ENCODE measurements around the gene SYT3. TPM values are rescaled to one million over a fixed set of nuclear protein-coding genes. Genes with fewer than 3 reads are reported as not detected.
A peak's percentile ranks its signal among the peaks of the same experiment; 100 is the strongest.
"Not testable (repeated sequence)": the region's sequence is repeated elsewhere in the genome, so short reads cannot be mapped to it uniquely, and the experiment has no call there.

The SYT3 gene
- total RNA-seq, 1 experiment from 2014 or later: not detected

DNA sequence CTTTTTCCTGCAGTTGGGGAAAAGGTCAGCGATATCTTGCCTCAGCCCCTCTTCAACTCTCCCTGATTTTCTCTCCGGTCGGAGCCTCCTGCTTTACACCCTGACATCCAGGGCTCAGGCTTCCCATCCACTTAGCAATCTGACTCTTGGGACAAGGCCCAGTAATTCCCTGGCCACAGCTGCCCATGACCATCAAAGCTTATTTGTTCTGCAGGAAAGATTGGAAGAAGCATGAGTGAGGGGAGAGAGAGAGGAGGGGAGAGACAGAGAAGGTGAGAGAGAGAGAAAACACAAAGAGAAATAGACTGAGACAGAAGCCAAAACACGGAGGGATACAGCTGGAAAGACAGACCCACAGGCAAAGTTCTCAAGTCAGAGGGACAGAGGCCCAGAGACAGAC, 13.7 kb downstream of the SYT3 start:
- no peak overlapping the region for H2AFZ ChIP-seq (ENCODE audit: low read length)
- no peaks in the 10 kb centered on the region for H4K20me1 ChIP-seq (ENCODE audit: insufficient read depth, low read depth, low read length)
- no peak overlapping the region for H3K4me2 ChIP-seq (ENCODE audit: low read depth, low read length, poor library complexity, severe bottlenecking)
- H3K9me2 ChIP-seq (replicated peaks; ENCODE audit: insufficient read depth, low read length): no peaks in the 10 kb centered on the region
- H3K36me3 ChIP-seq (ENCODE audit: insufficient read depth, low read length): no peaks in the 10 kb centered on the region
- no peaks in the 10 kb centered on the region for H3K4me1 ChIP-seq (ENCODE audit: low read length)
- no peak overlapping the region for H3K27ac ChIP-seq (ENCODE audit: low read length)
- DNase-seq: no peak
- H3K27me3 ChIP-seq (ENCODE audit: low read length): no peaks in the 10 kb centered on the region
- no peaks in the 10 kb centered on the region for H3K9me3 ChIP-seq (ENCODE audit: low read length)
- no peak overlapping the region for H3K9ac ChIP-seq (ENCODE audit: low read length)
- H3K79me2 ChIP-seq (ENCODE audit: low read length): no peaks in the 10 kb centered on the region
- H3K4me3 ChIP-seq (ENCODE audit: low read length): no peak overlapping the region

- H3K9me3 ChIP-seq (ENCODE audit: low read length): no peaks in the 10 kb centered on the region
- H3K4me2 ChIP-seq (ENCODE audit: low read depth, low read length, poor library complexity, severe bottlenecking): no peak overlapping the region
- no peak overlapping the region for H3K9ac ChIP-seq (ENCODE audit: low read length)
- H3K79me2 ChIP-seq (ENCODE audit: low read length): no peaks in the 10 kb centered on the region
- H4K20me1 ChIP-seq (ENCODE audit: insufficient read depth, low read depth, low read length): no peaks in the 10 kb centered on the region
- H3K27me3 ChIP-seq (ENCODE audit: low read length): no peaks in the 10 kb centered on the region
- H3K4me1 ChIP-seq (ENCODE audit: low read length): no peaks in the 10 kb centered on the region
- no peak overlapping the region for H3K4me3 ChIP-seq (ENCODE audit: low read length)
- DNase-seq: no peak
- no peak overlapping the region for H3K27ac ChIP-seq (ENCODE audit: low read length)
- H3K9me2 ChIP-seq (replicated peaks; ENCODE audit: insufficient read depth, low read length): no peaks in the 10 kb centered on the region
- H3K36me3 ChIP-seq (ENCODE audit: insufficient read depth, low read length): no peaks in the 10 kb centered on the region
- no peak overlapping the region for H2AFZ ChIP-seq (ENCODE audit: low read length)
Measured at GRCh38 chr19:50624949-50625600, 14.6 kb downstream of the SYT3 start.

DNA sequence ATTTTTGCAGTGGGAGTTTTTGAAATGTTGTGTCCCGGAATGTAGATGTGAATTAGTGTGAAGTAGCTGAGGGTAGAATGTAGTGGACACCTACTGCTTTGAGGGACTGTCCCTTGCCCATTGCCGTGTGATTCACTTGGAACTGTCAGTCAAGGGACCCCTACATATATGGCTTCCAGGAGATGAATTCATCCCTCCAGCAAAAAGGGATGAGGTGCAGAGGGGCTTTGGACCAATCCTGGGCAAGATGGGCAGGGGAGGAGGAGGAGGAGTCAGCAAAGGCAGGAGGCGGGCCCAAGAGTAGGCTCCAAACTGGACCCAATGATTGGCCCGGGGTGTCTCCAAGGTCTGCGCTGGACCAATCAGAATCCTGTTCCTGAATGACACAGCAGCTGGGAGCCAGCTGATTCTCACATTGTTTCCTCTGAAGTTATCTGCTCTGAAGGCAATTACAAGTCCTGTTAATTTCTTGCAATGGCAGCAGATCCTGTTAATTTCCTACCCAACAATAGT, 19.2 kb downstream of the SYT3 start:
- H3K36me3 ChIP-seq (ENCODE audit: insufficient read depth, low read length); H3K27ac ChIP-seq (ENCODE audit: low read length); H3K9me3 ChIP-seq (ENCODE audit: low read length); H3K27me3 ChIP-seq (ENCODE audit: low read length); H3K79me2 ChIP-seq (ENCODE audit: low read length); H3K4me3 ChIP-seq (ENCODE audit: low read length); H3K9me2 ChIP-seq (replicated peaks; ENCODE audit: insufficient read depth, low read length); H3K4me1 ChIP-seq (ENCODE audit: low read length); DNase-seq; H3K4me2 ChIP-seq (ENCODE audit: low read depth, low read length, poor library complexity, severe bottlenecking); H2AFZ ChIP-seq (ENCODE audit: low read length); H3K9ac ChIP-seq (ENCODE audit: low read length); H4K20me1 ChIP-seq (ENCODE audit: insufficient read depth, low read depth, low read length): not testable (repeated sequence)

- not testable (repeated sequence) for H2AFZ ChIP-seq (ENCODE audit: low read length); H3K36me3 ChIP-seq (ENCODE audit: insufficient read depth, low read length); H3K27ac ChIP-seq (ENCODE audit: low read length); H3K4me2 ChIP-seq (ENCODE audit: low read depth, low read length, poor library complexity, severe bottlenecking); H4K20me1 ChIP-seq (ENCODE audit: insufficient read depth, low read depth, low read length); DNase-seq; H3K4me1 ChIP-seq (ENCODE audit: low read length); H3K27me3 ChIP-seq (ENCODE audit: low read length); H3K4me3 ChIP-seq (ENCODE audit: low read length); H3K79me2 ChIP-seq (ENCODE audit: low read length); H3K9me2 ChIP-seq (replicated peaks; ENCODE audit: insufficient read depth, low read length); H3K9ac ChIP-seq (ENCODE audit: low read length); H3K9me3 ChIP-seq (ENCODE audit: low read length)
Measured at GRCh38 chr19:50619184-50619583, 20.5 kb downstream of the SYT3 start.

- H3K4me1 ChIP-seq (ENCODE audit: low read length); H3K4me3 ChIP-seq (ENCODE audit: low read length); H3K27me3 ChIP-seq (ENCODE audit: low read length); H4K20me1 ChIP-seq (ENCODE audit: insufficient read depth, low read depth, low read length); H3K36me3 ChIP-seq (ENCODE audit: insufficient read depth, low read length); DNase-seq; H3K4me2 ChIP-seq (ENCODE audit: low read depth, low read length, poor library complexity, severe bottlenecking); H3K27ac ChIP-seq (ENCODE audit: low read length); H3K9me3 ChIP-seq (ENCODE audit: low read length); H3K79me2 ChIP-seq (ENCODE audit: low read length); H2AFZ ChIP-seq (ENCODE audit: low read length); H3K9ac ChIP-seq (ENCODE audit: low read length); H3K9me2 ChIP-seq (replicated peaks; ENCODE audit: insufficient read depth, low read length): not testable (repeated sequence)
Measured at GRCh38 chr19:50618379-50618778, 21.3 kb downstream of the SYT3 start.

DNA sequence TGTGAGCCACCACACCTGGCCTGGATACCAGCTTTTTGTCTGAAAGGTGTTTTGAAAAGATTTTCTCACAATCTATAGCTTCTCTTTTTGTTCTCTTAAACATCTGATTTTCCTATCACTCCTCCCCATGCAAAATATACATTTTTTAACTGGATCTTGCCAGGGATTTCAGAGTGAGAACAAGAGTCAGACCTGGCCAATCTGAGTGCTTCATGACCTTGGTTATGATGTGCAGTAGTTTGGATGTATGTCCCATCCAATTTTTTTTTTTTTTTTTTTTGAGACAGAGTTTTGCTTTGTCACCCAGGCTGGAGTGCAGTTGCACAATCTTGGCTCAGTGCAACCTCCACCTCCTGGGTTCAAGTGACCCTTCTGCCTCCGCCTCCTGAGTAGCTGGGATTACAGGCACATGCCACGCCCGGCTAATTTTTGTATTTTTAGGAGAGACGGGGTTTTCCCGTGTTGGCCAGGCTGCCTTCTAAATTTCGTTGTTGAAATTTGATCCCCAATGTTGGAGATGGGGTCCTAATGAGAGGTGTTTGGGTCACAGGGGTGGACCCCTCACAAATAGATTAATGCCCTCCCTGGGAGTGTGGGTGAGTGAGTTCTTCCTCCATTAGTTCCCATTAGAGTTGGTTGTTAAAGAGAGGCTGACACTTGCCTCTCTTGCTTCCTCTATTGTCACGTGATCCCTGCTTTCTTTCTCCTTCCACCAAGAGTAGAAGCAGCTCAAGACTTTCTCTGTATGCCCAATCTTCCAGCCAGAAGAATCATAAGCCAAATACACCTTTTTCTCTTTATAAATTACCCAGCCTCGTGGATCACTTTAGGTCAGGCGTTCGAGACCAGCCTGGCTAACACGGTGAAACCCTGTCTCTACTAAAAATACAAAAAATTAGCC, 26.9 kb downstream of the SYT3 start:
- H4K20me1 ChIP-seq (ENCODE audit: insufficient read depth, low read depth, low read length); DNase-seq; H3K9ac ChIP-seq (ENCODE audit: low read length); H3K27me3 ChIP-seq (ENCODE audit: low read length); H3K36me3 ChIP-seq (ENCODE audit: insufficient read depth, low read length); H3K27ac ChIP-seq (ENCODE audit: low read length); H3K9me3 ChIP-seq (ENCODE audit: low read length); H3K79me2 ChIP-seq (ENCODE audit: low read length); H2AFZ ChIP-seq (ENCODE audit: low read length); H3K9me2 ChIP-seq (replicated peaks; ENCODE audit: insufficient read depth, low read length); H3K4me1 ChIP-seq (ENCODE audit: low read length); H3K4me3 ChIP-seq (ENCODE audit: low read length); H3K4me2 ChIP-seq (ENCODE audit: low read depth, low read length, poor library complexity, severe bottlenecking): not testable (repeated sequence)

DNA sequence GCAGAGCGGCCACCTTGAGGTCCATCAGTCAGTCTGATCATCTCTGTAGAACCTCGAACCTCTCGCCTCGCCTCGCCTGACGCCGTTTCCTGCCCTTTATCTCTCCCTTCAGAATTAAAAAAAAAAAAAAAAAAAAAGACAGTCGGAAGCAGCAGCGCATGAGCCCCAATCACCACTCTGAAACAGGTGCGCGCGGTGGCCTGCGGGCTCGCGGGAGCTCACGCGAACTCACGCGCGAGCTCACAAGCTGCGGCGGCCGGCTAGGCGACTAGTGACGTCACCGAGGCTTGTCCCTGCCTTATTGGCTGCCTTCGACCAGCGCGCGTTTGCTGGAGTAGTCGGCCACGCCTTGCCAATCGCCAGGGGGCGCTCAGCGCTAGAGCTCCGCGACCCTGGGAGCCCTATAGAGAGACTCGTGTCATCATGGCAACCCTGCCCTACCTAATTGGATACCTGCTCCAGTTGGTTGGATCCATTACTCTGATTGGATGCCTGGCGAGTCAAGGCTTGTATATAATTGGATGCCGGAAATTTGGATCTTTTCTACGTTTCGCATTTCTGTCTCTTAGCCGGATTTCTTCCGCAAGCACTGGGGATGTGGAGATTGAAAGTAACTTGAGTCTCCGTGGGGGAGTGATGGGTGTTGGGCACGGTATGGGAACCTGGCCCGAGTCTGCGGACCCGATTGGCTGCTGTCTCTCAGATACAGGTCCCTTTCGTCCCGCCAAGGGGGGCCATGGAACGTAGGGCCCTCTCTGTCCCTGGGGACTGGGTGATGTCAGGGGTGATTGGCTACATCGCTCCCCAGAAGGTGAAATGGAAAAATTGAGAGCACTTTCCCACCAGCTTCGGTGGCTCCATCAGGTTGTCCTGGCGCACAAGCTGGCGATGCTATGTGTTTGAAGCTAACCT, 31.6 kb downstream of the SYT3 start:
- Histone ChIP-seq H3K9ac (ENCODE audit: low read length) (no peak overlapping the region), H3K4me3 (ENCODE audit: low read length) (no peak overlapping the region), H3K9me2 (replicated peaks; ENCODE audit: insufficient read depth, low read length) (no peaks in the 10 kb centered on the region), H3K9me3 (ENCODE audit: low read length) (no peaks in the 10 kb centered on the region), H3K36me3 (ENCODE audit: insufficient read depth, low read length) (no peaks in the 10 kb centered on the region), H3K27ac (ENCODE audit: low read length) (no peak overlapping the region), H3K4me1 (ENCODE audit: low read length) (no peaks in the 10 kb centered on the region), H3K27me3 (ENCODE audit: low read length) (no peaks in the 10 kb centered on the region), H3K79me2 (ENCODE audit: low read length) (no peaks in the 10 kb centered on the region), H4K20me1 (ENCODE audit: insufficient read depth, low read depth, low read length) (no peaks in the 10 kb centered on the region), H2AFZ (ENCODE audit: low read length) (no peak overlapping the region), H3K4me2 (ENCODE audit: low read depth, low read length, poor library complexity, severe bottlenecking) (no peak overlapping the region)
- DNase-seq: peak; percentile 94

DNA sequence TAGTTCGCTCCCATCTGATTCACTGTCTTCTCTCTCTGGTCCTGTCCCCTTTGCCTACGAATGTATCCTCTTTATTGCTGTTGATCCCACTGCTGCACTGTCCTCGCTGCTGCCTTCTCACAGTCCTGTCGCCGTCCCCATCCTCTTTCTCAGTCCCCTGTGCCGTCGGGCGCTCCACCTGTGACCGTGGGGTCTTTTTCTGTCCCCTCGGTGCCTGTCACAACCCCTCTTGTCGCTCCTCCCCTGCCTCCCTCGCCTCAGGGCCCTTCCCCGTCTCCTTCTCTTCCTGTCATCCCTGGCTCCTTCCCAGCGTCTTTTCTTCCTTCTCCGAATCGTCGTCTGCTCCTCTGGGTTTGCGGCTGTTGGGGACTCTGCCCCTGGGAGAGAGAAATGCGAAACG, 32.3 kb downstream of the SYT3 start:
- no peaks in the 10 kb centered on the region for H3K4me1 ChIP-seq (ENCODE audit: low read length)

More for the DNA sequence above, 32.3 kb downstream of the SYT3 start:
- no peak overlapping the region for H3K9ac ChIP-seq (ENCODE audit: low read length)
- DNase-seq: no peak
- H3K79me2 ChIP-seq (ENCODE audit: low read length): no peaks in the 10 kb centered on the region
- H4K20me1 ChIP-seq (ENCODE audit: insufficient read depth, low read depth, low read length): no peaks in the 10 kb centered on the region
- no peak overlapping the region for H3K4me3 ChIP-seq (ENCODE audit: low read length)
- no peak overlapping the region for H3K27ac ChIP-seq (ENCODE audit: low read length)
- H3K27me3 ChIP-seq (ENCODE audit: low read length): no peaks in the 10 kb centered on the region
- no peaks in the 10 kb centered on the region for H3K36me3 ChIP-seq (ENCODE audit: insufficient read depth, low read length)
- H2AFZ ChIP-seq (ENCODE audit: low read length): no peak overlapping the region
- no peak overlapping the region for H3K4me2 ChIP-seq (ENCODE audit: low read depth, low read length, poor library complexity, severe bottlenecking)
- no peaks in the 10 kb centered on the region for H3K9me2 ChIP-seq (replicated peaks; ENCODE audit: insufficient read depth, low read length)
- no peaks in the 10 kb centered on the region for H3K9me3 ChIP-seq (ENCODE audit: low read length)
